HCT116 (cell line): ENCODE measurements around the gene MATR3. TPM values are rescaled to one million over a fixed set of nuclear protein-coding genes. Genes with fewer than 3 reads are reported as not detected.
"Not testable (repeated sequence)": the region's sequence is repeated elsewhere in the genome, so short reads cannot be mapped to it uniquely, and the experiment has no call there.

Experiments used
- ATAC-seq: fragments of 200-7000 bp; cut with Tn5 transposase; 2 replicates; pipeline ENCODE4 v1.9.1; 2020; ENCODE audit warnings: mild to moderate bottlenecking, moderate library complexity
- BruUV-seq: library from RNA; stranded (reverse); fragments of 400-500 nt; replicated peaks from 2 replicates; lab custom pipeline; 2021; lab: Mats Ljungman, UMichigan
- CTCF ChIA-PET: fragments of 300-600 bp; sonication (Branson Sonifier 250); formaldehyde crosslinking; loops from one replicate; lab custom pipeline; 2021; ENCODE audit warnings: antibody characterized with exemption; lab: Charles Lee
- POLR2A ChIA-PET: fragments of 300-600, 350-600 bp; sonication (Branson Sonifier 250); formaldehyde crosslinking; loops from one replicate; lab custom pipeline; 2021; ENCODE audit warnings: antibody characterized with exemption; lab: Charles Lee
- RAD21 ChIA-PET, 2 experiments: fragments of 300-600 bp; sonication (Branson Sonifier 250); formaldehyde crosslinking; loops; one replicate each; lab custom pipeline; 2023; ENCODE audit warnings: low total read pairs in 2 of 2; ENCODE audit not compliant: uncharacterized antibody in 2 of 2, unreplicated experiment in 2 of 2, low non-redundant PET in 1 of 2; lab: Charles Lee
- DNase-seq: peaks from one replicate; pipeline ENCODE4 v3.0.0-alpha.2; 2010; ENCODE audit warnings: low read depth, low spot score
- H2AFZ ChIP-seq: fragments of 200-600 bp; shearing (Covaris generic), sonication (generic); 2 replicates; pipeline ENCODE4 v1.6.1; 2017; ENCODE audit warnings: low read depth, mixed run types, mixed read lengths, antibody characterized with exemption, low read length; ENCODE audit not compliant: poor library complexity, severe bottlenecking
- H3K27ac ChIP-seq: 2 replicates; pipeline ENCODE4 v1.5.1; 2012; ENCODE audit warnings: low read depth, low read length
- H3K27me3 ChIP-seq: fragments of 200-600 bp; sonication (generic); 2 replicates; pipeline ENCODE4 v1.6.1; 2016; ENCODE audit warnings: mixed run types, low read length, mixed read lengths; ENCODE audit not compliant: insufficient read depth
- H3K36me3 ChIP-seq, 2 experiments: fragments of 200-500 bp in 1 of 2; fragments of 200-600 bp in 1 of 2; sonication (Bioruptor generic) in 1 of 2; sonication (generic) in 1 of 2; 2 replicates each; pipeline versions ENCODE4 v1.5.1 to v1.6.1; 2014 to 2016; ENCODE audit warnings: low read length in 2 of 2, inconsistent platforms in 1 of 2, mixed read lengths in 1 of 2, mixed run types in 1 of 2; ENCODE audit not compliant: insufficient read depth in 2 of 2, control insufficient read depth in 1 of 2
- H3K4me1 ChIP-seq, 2 experiments: fragments of 200-600 bp in 1 of 2; sonication (generic) in 1 of 2; 2 replicates each; pipeline versions ENCODE4 v1.5.1 to v1.6.1; 2012 to 2017; ENCODE audit warnings: low read length in 2 of 2, inconsistent platforms in 1 of 2, mild to moderate bottlenecking in 1 of 2, mixed read lengths in 1 of 2, mixed run types in 1 of 2, moderate library complexity in 1 of 2; ENCODE audit not compliant: insufficient read depth in 2 of 2, control insufficient read depth in 1 of 2
- H3K4me2 ChIP-seq: fragments of 200-600 bp; sonication (generic); 2 replicates; pipeline ENCODE4 v1.6.1; 2017; ENCODE audit warnings: mixed run types, low read length, mixed read lengths
- H3K4me3 ChIP-seq, 2 experiments: fragments of 200-600 bp in 1 of 2; sonication (generic) in 1 of 2; replicated peaks in 1 of 2; 2 replicates each; pipeline ENCODE4 v1.5.1; 2011 to 2016; ENCODE audit warnings: low read length in 2 of 2, control low read depth in 1 of 2, low read depth in 1 of 2, mild to moderate bottlenecking in 1 of 2, mixed read lengths in 1 of 2, mixed run types in 1 of 2
- H3K79me2 ChIP-seq: fragments of 200-600 bp; sonication (generic); 2 replicates; pipeline ENCODE4 v1.6.1; 2017; ENCODE audit warnings: mild to moderate bottlenecking, mixed run types, low read length, moderate library complexity, mixed read lengths; ENCODE audit not compliant: insufficient read depth
- H3K9ac ChIP-seq: fragments of 200-600 bp; sonication (generic); 2 replicates; pipeline ENCODE4 v1.6.1; 2016; ENCODE audit warnings: low read length, mixed read lengths
- H3K9me2 ChIP-seq: fragments of 200-600 bp; sonication (generic), shearing (Covaris generic); 2 replicates; pipeline ENCODE4 v1.6.1; 2017; ENCODE audit warnings: mixed run types, mild to moderate bottlenecking, moderate library complexity; ENCODE audit not compliant: insufficient read depth
- H3K9me3 ChIP-seq, 2 experiments: fragments of 200-500 bp in 1 of 2; fragments of 200-600 bp in 1 of 2; sonication (Bioruptor generic) in 1 of 2; sonication (generic) in 1 of 2; 2 replicates each; pipeline ENCODE4 v1.6.1; 2014 to 2017; ENCODE audit warnings: low read length in 2 of 2, mixed read lengths in 2 of 2, inconsistent platforms in 1 of 2, low read depth in 1 of 2, mild to moderate bottlenecking in 1 of 2, mixed run types in 1 of 2, moderate library complexity in 1 of 2; ENCODE audit not compliant: control insufficient read depth in 1 of 2, insufficient read depth in 1 of 2
- H4K20me1 ChIP-seq: fragments of 200-600 bp; sonication (generic), shearing (Covaris generic); 2 replicates; pipeline ENCODE4 v1.6.1; 2017; ENCODE audit warnings: mixed run types, mild to moderate bottlenecking, moderate library complexity; ENCODE audit not compliant: insufficient read depth
- CBX3 ChIP-seq: IDR thresholded peaks from 2 replicates; pipeline ENCODE4 v1.6.1; 2012; ENCODE audit warnings: low read depth
- CEBPB ChIP-seq: IDR thresholded peaks from 2 replicates; pipeline ENCODE4 v1.6.1; 2012; ENCODE audit warnings: low read depth
- ELF1 ChIP-seq: IDR thresholded peaks from 2 replicates; pipeline ENCODE4 v1.6.1; 2012; ENCODE audit warnings: low read depth, borderline replicate concordance
- EZH2 ChIP-seq: fragments of 200-600 bp; sonication (generic); IDR thresholded peaks from 2 replicates; pipeline ENCODE4 v1.6.1; 2017; ENCODE audit warnings: antibody characterized with exemption, mixed run types
- JUND ChIP-seq: IDR thresholded peaks from 2 replicates; pipeline ENCODE4 v1.6.1; 2012
- MAX ChIP-seq: IDR thresholded peaks from 2 replicates; pipeline ENCODE4 v1.6.1; 2012
- REST ChIP-seq: IDR thresholded peaks from 2 replicates; pipeline ENCODE4 v1.6.1; 2012; ENCODE audit warnings: low read depth
- SRF ChIP-seq: IDR thresholded peaks from 2 replicates; pipeline ENCODE4 v1.6.1; 2012; ENCODE audit warnings: low read depth
- TCF7L2 ChIP-seq: IDR thresholded peaks from 2 replicates; pipeline ENCODE4 v1.7.0; 2011; ENCODE audit warnings: borderline replicate concordance, inconsistent platforms; ENCODE audit not compliant: insufficient read depth, insufficient read length; ENCODE audit errors: extremely low read depth
- intact Hi-C: fragments of 100-400 bp; cut with micrococcal nuclease; formaldehyde crosslinking; loops from 2 replicates; pipeline ENCODE4 v1.10.0; 2022
- total RNA-seq: library from RNA; stranded (reverse); gene quantifications from one replicate; pipeline ENCODE4 v1.2.1, GENCODE V29; 2021; ENCODE audit not compliant: unreplicated experiment
- TF ChIP-seq, protein P1 (sequence below): IDR thresholded peaks from 2 replicates; pipeline ENCODE4 v1.6.1; 2012

The MATR3 gene
- total RNA-seq, 1 experiment from 2014 or later: 123 TPM

- intact Hi-C loops, H3K36me3 ChIP-seq: not testable (repeated sequence)
Measured at GRCh38 chr5:139345442-139345841, 51.9 kb downstream of the MATR3 start.

GRCh38 chr5:139347863-139348262 lies 54.3 kb downstream of the MATR3 start:
- RAD21 ChIA-PET, CTCF ChIA-PET, H4K20me1 ChIP-seq: not testable (repeated sequence)

More at GRCh38 chr5:139345442-139345841, 51.9 kb downstream of the MATR3 start:
- RAD21 ChIA-PET, H3K27ac ChIP-seq, POLR2A ChIA-PET, H3K9ac ChIP-seq, H3K9me3 ChIP-seq, H2AFZ ChIP-seq, CTCF ChIA-PET, DNase-seq, BruUV-seq, H3K4me2 ChIP-seq, H3K9me2 ChIP-seq, H4K20me1 ChIP-seq, H3K4me3 ChIP-seq, ATAC-seq, H3K27me3 ChIP-seq: not testable (repeated sequence)
- peaks cover 87% of the 10 kb centered on the region for H3K79me2 ChIP-seq
- peaks cover 4 to 16% of the 10 kb centered on the region in 2 experiments; a peak in 3 of 4 replicates for H3K4me1 ChIP-seq

DNA sequence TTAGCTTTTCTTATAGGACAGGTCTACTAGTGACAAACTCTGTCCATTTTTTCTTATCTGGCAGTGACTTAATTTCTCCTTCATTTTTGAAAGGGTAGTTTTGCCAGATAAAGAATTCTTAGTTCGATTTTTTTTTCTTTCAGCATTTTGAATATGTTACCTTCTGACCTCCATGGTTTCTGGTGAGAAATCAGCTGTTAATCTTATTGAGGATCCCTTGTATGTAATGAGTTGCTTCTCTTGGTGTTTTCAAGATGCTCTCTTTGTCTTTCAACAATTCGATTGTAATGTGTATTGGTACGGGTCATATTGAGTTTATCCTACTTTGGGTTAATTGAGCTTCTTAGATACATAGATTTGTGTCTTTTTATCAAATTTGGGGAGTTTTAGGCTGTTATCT lies 60.6 kb downstream of the MATR3 start:
- Histone ChIP-seq H3K27ac (no peak overlapping the region), H3K36me3 (peaks cover 2 to 4% of the 10 kb centered on the region in 2 experiments; a peak in 3 of 4 replicates), H3K4me1 (0 out of 4 replicates have a peak, but pooled peaks cover 0 to 3% of the 10 kb centered on the region in 2 experiments), H3K27me3 (no peaks in the 10 kb centered on the region), H3K9me3 (no peaks in the 10 kb centered on the region), H3K4me3 (no peak overlapping the region), H3K9ac (no peak overlapping the region), H2AFZ (no peak overlapping the region), H3K79me2 (peaks cover 100% of the 10 kb centered on the region), H3K9me2 (no peaks in the 10 kb centered on the region), H4K20me1 (peaks cover 4% of the 10 kb centered on the region; the same call in 1 of the 2 replicates), H3K4me2 (no peak overlapping the region)
- ATAC-seq (no peak), DNase-seq (no peak)
- intact Hi-C loops: no loop called here
- RAD21 ChIA-PET: no interaction called here
- CTCF ChIA-PET: no interaction called here
- BruUV-seq: no TSS peak
- POLR2A ChIA-PET: interaction anchor here (1.1 to 1.4 kb wide), 2 partner anchors 12 to 61 kb away, joined by 3 read pairs; partner anchors contain the start of gene MATR3
- TF ChIP-seq, protein P1, sequence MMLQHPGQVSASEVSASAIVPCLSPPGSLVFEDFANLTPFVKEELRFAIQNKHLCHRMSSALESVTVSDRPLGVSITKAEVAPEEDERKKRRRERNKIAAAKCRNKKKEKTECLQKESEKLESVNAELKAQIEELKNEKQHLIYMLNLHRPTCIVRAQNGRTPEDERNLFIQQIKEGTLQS: no peak
- TF ChIP-seq CEBPB: no peak
- TF ChIP-seq REST: no peak
- no peak for TF ChIP-seq TCF7L2
- no peak for TF ChIP-seq JUND
- TF ChIP-seq EZH2: no peak
- TF ChIP-seq CBX3: no peak
- TF ChIP-seq ELF1: no peak
- TF ChIP-seq SRF: no peak
- TF ChIP-seq MAX: no peak

More at GRCh38 chr5:139347863-139348262, 54.3 kb downstream of the MATR3 start:
- H3K4me1 ChIP-seq, H3K9me3 ChIP-seq, BruUV-seq, H3K4me3 ChIP-seq, H3K27me3 ChIP-seq, H3K4me2 ChIP-seq, POLR2A ChIA-PET, H3K36me3 ChIP-seq, H3K9me2 ChIP-seq, H3K27ac ChIP-seq, intact Hi-C loops, H3K9ac ChIP-seq, ATAC-seq, DNase-seq, H2AFZ ChIP-seq: not testable (repeated sequence)
- H3K79me2 ChIP-seq: peaks cover 100% of the 10 kb centered on the region
